Activated T-cell treated with anti-CD3 and anti-CD28 coated beads, Interleukin-2, amount 50 U/mL, for 48 hours (primary cell): ENCODE results near the gene PTGDR2.
A peak's percentile ranks its signal among the peaks of the same experiment; 100 is the strongest.

Experiments used
- DNase-seq, 2 experiments: peaks; one replicate each; pipeline ENCODE4 v3.0.0-alpha.2; 2020

The PTGDR2 gene

GRCh38 chr11:60855726-60856633 is at the start of gene PTGDR2:
Gene PTGDR2, minus strand, starts transcription at chr11:60855950. Its CDS starts 2,228 bp downstream, at chr11:60853722.
- no peak for DNase-seq

- no peak for DNase-seq
Observed at GRCh38 chr11:60905047-60905446, 49.3 kb upstream of the PTGDR2 start.

- DNase-seq = peak in 1 of 2 experiments; percentile 9
Observed at GRCh38 chr11:60902625-60903024, 46.9 kb upstream of the PTGDR2 start.

GRCh38 chr11:60900673-60901404 is 45.1 kb upstream of the PTGDR2 start:
- peak in 1 of 2 experiments; percentile 14 for DNase-seq

GRCh38 chr11:60899977-60900376 is 44.2 kb upstream of the PTGDR2 start:
- DNase-seq = no peak

- peak in 1 of 2 experiments; percentile 36 for DNase-seq
Observed at GRCh38 chr11:60899046-60899936, 43.5 kb upstream of the PTGDR2 start.

- no peak for DNase-seq
Observed at GRCh38 chr11:60897496-60897895, 41.7 kb upstream of the PTGDR2 start.

GRCh38 chr11:60895687-60896086 is 39.9 kb upstream of the PTGDR2 start:
- DNase-seq = no peak

GRCh38 chr11:60891103-60891741 is 35.5 kb upstream of the PTGDR2 start:
- peak; percentile 7 to 14 for DNase-seq

GRCh38 chr11:60890696-60891095 is 34.9 kb upstream of the PTGDR2 start:
- peak; percentile 3 to 11 for DNase-seq

GRCh38 chr11:60889869-60890311 is 34.1 kb upstream of the PTGDR2 start:
- peak in 1 of 2 experiments; percentile 18 for DNase-seq

GRCh38 chr11:60887556-60887955 is 31.8 kb upstream of the PTGDR2 start:
- peak; percentile 31 to 55 for DNase-seq

GRCh38 chr11:60880643-60881282 is 25.0 kb upstream of the PTGDR2 start:
- no peak for DNase-seq

GRCh38 chr11:60879971-60880588 is 24.3 kb upstream of the PTGDR2 start:
- DNase-seq = peak; percentile 2 to 4

- no peak for DNase-seq
Observed at GRCh38 chr11:60879104-60879503, 23.4 kb upstream of the PTGDR2 start.

- DNase-seq = no peak
Observed at GRCh38 chr11:60878245-60879101, 22.7 kb upstream of the PTGDR2 start.

GRCh38 chr11:60876168-60876485 is 20.4 kb upstream of the PTGDR2 start:
- DNase-seq = peak in 1 of 2 experiments; percentile 13

- peak in 1 of 2 experiments; percentile 7 for DNase-seq
Observed at GRCh38 chr11:60875366-60876167, 19.8 kb upstream of the PTGDR2 start.
